ENCODE results near the gene SOX11. TPM values are rescaled to one million over a fixed set of nuclear protein-coding genes. Genes with fewer than 3 reads are reported as not detected.
A peak's percentile ranks its signal among the peaks of the same experiment; 100 is the strongest.

SOX11 gene
- total RNA-seq, 1 donor, result under 0.01 TPM

DNA sequence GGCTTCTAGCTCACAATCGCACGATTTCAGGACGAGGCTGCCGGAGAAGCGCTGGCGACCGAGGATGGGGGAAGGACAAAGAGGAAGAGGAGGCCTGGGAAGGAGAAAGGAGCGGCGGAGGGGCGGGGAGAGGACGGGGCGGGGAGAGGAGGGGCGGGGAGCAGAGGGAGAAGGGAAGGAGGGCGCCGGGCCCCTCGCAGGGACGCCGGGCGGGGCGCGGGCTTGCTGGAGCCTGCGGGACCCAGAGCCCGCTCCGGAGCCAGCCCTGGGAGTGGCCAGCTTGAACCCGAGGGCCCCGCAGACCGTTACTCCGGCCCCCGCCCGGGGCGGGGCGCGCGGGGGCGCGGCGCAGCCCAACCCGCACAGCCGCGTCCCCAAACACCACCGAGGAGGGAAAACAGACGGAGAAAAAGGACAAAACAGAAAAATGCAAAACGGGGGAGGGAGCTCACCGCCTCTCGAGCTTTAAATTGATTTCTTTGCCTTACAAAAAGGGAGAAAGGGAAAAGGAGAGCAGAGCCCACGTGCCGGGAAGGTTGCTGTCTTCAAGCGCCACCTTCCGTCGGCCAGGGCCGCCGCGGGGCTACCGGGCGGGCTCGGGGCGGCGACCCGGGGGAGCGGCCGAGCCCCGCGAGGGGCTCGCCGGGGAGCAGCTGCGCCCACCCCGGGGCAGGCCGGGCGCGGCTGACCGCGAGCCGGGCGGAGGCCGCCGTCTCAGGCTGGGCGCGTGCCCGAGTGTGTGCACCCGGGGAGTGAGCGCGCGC is 781 bp upstream of the SOX11 start:
- DNase-seq (ENCODE audit: low read depth), result no peak
- TF ChIP-seq, protein P1, sequence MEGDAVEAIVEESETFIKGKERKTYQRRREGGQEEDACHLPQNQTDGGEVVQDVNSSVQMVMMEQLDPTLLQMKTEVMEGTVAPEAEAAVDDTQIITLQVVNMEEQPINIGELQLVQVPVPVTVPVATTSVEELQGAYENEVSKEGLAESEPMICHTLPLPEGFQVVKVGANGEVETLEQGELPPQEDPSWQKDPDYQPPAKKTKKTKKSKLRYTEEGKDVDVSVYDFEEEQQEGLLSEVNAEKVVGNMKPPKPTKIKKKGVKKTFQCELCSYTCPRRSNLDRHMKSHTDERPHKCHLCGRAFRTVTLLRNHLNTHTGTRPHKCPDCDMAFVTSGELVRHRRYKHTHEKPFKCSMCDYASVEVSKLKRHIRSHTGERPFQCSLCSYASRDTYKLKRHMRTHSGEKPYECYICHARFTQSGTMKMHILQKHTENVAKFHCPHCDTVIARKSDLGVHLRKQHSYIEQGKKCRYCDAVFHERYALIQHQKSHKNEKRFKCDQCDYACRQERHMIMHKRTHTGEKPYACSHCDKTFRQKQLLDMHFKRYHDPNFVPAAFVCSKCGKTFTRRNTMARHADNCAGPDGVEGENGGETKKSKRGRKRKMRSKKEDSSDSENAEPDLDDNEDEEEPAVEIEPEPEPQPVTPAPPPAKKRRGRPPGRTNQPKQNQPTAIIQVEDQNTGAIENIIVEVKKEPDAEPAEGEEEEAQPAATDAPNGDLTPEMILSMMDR (IDR thresholded peaks at IDR 0.05; ENCODE audit: insufficient read depth, low read depth, low read length), result no peak
- no peak overlapping the region for H3K4me3 ChIP-seq (ENCODE audit: low read depth, low read length)

DNA sequence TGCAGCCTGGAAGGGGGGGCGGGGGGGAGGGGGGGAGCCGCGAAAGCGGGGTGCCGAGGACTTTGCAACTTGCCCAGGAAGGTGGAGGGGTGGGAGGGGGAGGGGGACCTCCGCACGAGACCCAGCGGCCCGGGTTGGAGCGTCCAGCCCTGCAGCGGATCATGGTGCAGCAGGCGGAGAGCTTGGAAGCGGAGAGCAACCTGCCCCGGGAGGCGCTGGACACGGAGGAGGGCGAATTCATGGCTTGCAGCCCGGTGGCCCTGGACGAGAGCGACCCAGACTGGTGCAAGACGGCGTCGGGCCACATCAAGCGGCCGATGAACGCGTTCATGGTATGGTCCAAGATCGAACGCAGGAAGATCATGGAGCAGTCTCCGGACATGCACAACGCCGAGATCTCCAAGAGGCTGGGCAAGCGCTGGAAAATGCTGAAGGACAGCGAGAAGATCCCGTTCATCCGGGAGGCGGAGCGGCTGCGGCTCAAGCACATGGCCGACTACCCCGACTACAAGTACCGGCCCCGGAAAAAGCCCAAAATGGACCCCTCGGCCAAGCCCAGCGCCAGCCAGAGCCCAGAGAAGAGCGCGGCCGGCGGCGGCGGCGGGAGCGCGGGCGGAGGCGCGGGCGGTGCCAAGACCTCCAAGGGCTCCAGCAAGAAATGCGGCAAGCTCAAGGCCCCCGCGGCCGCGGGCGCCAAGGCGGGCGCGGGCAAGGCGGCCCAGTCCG is 540 bp downstream of the SOX11 start:
- no peak for DNase-seq (ENCODE audit: low read depth)
- no peak overlapping the region for H3K4me3 ChIP-seq (ENCODE audit: low read depth, low read length)
- TF ChIP-seq, protein P1 (IDR thresholded peaks at IDR 0.05; ENCODE audit: insufficient read depth, low read depth, low read length), result no peak

DNA sequence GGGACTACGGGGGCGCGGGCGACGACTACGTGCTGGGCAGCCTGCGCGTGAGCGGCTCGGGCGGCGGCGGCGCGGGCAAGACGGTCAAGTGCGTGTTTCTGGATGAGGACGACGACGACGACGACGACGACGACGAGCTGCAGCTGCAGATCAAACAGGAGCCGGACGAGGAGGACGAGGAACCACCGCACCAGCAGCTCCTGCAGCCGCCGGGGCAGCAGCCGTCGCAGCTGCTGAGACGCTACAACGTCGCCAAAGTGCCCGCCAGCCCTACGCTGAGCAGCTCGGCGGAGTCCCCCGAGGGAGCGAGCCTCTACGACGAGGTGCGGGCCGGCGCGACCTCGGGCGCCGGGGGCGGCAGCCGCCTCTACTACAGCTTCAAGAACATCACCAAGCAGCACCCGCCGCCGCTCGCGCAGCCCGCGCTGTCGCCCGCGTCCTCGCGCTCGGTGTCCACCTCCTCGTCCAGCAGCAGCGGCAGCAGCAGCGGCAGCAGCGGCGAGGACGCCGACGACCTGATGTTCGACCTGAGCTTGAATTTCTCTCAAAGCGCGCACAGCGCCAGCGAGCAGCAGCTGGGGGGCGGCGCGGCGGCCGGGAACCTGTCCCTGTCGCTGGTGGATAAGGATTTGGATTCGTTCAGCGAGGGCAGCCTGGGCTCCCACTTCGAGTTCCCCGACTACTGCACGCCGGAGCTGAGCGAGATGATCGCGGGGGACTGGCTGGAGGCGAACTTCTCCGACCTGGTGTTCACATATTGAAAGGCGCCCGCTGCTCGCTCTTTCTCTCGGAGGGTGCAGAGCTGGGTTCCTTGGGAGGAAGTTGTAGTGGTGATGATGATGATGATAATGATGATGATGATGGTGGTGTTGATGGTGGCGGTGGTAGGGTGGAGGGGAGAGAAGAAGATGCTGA is 1.4 kb downstream of the SOX11 start:
- no peak for DNase-seq (ENCODE audit: low read depth)
- peak overlapping the region; percentile 2 for H3K4me3 ChIP-seq (ENCODE audit: low read depth, low read length)
- TF ChIP-seq, protein P1 (IDR thresholded peaks at IDR 0.05; ENCODE audit: insufficient read depth, low read depth, low read length), result no peak

DNA sequence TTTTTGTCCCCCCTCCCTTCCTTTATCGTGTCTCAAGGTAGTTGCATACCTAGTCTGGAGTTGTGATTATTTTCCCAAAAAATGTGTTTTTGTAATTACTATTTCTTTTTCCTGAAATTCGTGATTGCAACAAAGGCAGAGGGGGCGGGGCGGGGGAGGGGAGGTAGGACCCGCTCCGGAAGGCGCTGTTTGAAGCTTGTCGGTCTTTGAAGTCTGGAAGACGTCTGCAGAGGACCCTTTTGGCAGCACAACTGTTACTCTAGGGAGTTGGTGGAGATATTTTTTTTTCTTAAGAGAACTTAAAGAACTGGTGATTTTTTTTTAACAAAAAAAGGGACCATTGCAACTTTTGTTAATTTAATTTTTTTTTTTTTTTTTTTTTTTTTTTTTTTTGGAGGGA is 2.1 kb downstream of the SOX11 start:
- H3K4me3 ChIP-seq (ENCODE audit: low read depth, low read length), result no peak overlapping the region
- no peak for DNase-seq (ENCODE audit: low read depth)
- TF ChIP-seq, protein P1 (IDR thresholded peaks at IDR 0.05; ENCODE audit: insufficient read depth, low read depth, low read length), result no peak

DNA sequence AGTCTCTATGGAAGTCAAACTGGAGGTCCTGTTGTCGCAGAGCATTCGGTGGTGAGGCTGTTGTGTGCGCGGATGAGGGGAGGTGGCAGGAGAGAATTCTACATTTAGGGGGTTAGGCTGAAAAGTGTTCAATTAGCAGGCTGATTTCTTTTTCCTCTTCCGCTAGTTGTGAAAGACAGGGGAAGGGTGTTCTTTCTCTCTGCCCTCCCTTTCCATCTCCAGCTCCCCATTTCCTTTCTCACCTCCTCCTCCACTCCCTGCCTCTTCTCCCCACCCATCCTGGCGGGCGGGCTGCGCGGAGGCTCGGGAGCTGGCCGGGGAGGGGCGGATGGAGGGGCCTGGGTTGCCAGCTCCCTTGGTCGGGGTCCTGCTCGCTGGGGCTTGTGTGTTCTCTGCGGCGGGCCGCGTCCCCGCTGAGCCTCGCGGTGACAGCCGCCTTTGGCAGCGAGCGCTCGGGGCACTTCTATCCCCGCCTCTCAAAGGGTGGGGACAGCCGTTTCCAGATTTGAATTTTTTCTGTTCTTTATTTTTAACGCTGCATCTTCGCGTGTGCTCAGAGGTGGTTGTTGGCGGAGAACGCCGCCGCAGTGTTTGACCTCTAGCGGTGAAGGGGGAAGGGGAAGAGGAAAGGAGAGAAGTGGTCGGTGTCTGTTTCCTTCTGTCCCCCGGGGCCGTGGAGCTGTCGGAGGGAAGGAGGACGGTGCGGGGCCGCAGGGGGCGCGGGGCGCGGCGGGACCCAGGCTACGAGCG is 3.6 kb downstream of the SOX11 start:
- peak overlapping the region; percentile 25 for H3K4me3 ChIP-seq (ENCODE audit: low read depth, low read length)
- TF ChIP-seq, protein P1 (IDR thresholded peaks at IDR 0.05; ENCODE audit: insufficient read depth, low read depth, low read length), result no peak
- no peak for DNase-seq (ENCODE audit: low read depth)

DNA sequence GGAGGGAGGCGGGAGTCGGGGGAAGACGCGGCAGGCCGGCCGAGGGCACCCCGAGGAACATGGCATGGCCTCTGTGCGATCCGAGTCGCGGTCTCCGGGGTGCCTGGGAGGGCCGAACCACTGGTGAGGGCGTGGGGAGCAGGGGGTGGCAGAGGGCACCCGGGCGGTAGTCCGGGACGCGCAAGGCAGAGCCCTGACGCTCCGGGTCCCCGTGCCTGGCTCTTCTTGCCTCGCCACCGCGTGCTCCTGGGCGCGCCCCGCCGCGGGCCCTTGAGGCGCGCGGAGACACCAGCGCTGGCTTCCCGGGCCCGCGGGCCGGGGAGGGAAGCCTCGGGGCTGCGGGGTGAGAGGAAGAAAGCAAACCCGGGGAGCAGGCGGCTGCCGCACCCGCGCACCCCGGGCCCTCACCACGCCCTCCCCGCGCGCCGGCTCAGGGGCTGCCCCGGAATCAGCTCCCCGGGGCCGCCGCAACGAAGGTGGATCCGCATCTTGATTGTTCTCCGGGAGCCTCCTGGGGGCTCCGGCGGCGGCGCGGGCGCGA is 4.3 kb downstream of the SOX11 start:
- TF ChIP-seq, protein P1 (IDR thresholded peaks at IDR 0.05; ENCODE audit: insufficient read depth, low read depth, low read length), result no peak
- no peak for DNase-seq (ENCODE audit: low read depth)
- peak overlapping the region; percentile 15 for H3K4me3 ChIP-seq (ENCODE audit: low read depth, low read length)
